Calu3 (cell line): ENCODE results near the gene VPS13D. TPM values are rescaled to one million over a fixed set of nuclear protein-coding genes. Genes with fewer than 3 reads are reported as not detected.
"Not testable (repeated sequence)": the region's sequence is repeated elsewhere in the genome, so short reads cannot be mapped to it uniquely, and the experiment has no call there.

Source experiments
- BruUV-seq: library from RNA; stranded (reverse); fragments of 400-500 nt; replicated peaks from 2 replicates; lab custom pipeline; 2021; lab: Mats Ljungman, UMichigan
- CTCF ChIA-PET: fragments of 300-600 bp; sonication (Branson Sonifier 250); formaldehyde crosslinking; loops from one replicate; lab custom pipeline; 2022; ENCODE audit warnings: antibody characterized with exemption; lab: Charles Lee
- DNase-seq: peaks from one replicate; pipeline ENCODE4 v3.0.0; 2022
- H3K27ac Mint-ChIP-seq: one replicate; pipeline ENCODE4 v1.8.0; 2022; ENCODE audit warnings: mixed read lengths; ENCODE audit not compliant: unreplicated experiment
- H3K27me3 Mint-ChIP-seq: one replicate; pipeline ENCODE4 v1.8.0; 2022; ENCODE audit warnings: mixed read lengths; ENCODE audit not compliant: unreplicated experiment
- H3K36me3 Mint-ChIP-seq: one replicate; pipeline ENCODE4 v1.8.0; 2022; ENCODE audit warnings: mild to moderate bottlenecking, moderate library complexity, mixed read lengths; ENCODE audit not compliant: insufficient read depth, unreplicated experiment
- H3K4me1 Mint-ChIP-seq: one replicate; pipeline ENCODE4 v1.8.0; 2022; ENCODE audit warnings: mild to moderate bottlenecking, low read depth, mixed read lengths; ENCODE audit not compliant: unreplicated experiment
- H3K4me3 Mint-ChIP-seq: one replicate; pipeline ENCODE4 v1.8.0; 2022; ENCODE audit warnings: mild to moderate bottlenecking, low read depth, moderate library complexity, mixed read lengths; ENCODE audit not compliant: unreplicated experiment
- H3K9me3 Mint-ChIP-seq: one replicate; pipeline ENCODE4 v1.8.0; 2022; ENCODE audit warnings: low read depth, mixed read lengths; ENCODE audit not compliant: unreplicated experiment
- intact Hi-C: fragments of 100-400 bp; cut with micrococcal nuclease; formaldehyde crosslinking; loops from one replicate; pipeline ENCODE4 v1.10.0; 2022; ENCODE audit not compliant: unreplicated experiment
- total RNA-seq: library from RNA; stranded (reverse); gene quantifications from 2 replicates; pipeline ENCODE4 v1.2.3, GENCODE V29; 2022
- TF ChIP-seq, protein P1 (sequence below): fragments of 200-600 bp; IDR thresholded peaks from one replicate; pipeline ENCODE4 v1.8.0; 2022; ENCODE audit warnings: antibody characterized with exemption; ENCODE audit not compliant: unreplicated experiment

VPS13D gene
- total RNA-seq, 1 experiment from 2014 or later, result 30.6 TPM

DNA sequence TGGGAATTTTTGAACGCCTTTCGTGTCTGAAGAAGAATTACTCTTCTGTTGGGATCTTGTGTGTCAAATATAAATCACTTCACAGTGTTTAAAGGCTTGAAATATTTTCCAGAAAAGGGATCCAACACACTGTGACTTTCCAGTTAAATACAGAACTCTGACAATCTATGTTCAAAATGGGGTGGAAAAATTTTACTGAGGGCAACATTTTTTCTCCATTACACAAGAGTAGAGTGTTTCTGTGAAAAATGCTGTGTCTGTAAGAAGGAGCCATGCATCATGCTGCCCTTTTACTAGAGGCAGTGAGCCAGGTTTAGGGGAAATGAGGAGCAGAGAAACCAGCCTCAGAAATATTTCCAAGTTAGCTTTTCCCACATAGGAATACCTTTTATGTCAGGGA lies 86.5 kb downstream of the VPS13D start:
- H3K27ac Mint-ChIP-seq, result no peak overlapping the region
- DNase-seq, result no peak
- intact Hi-C loops, result loop anchor here (10.0 kb wide), 1 partner anchor 228 kb away; no protein-coding TSS in a partner anchor
- peaks cover 6% of the 10 kb centered on the region for H3K36me3 Mint-ChIP-seq
- CTCF ChIA-PET, result no interaction called here
- no peak overlapping the region for H3K4me3 Mint-ChIP-seq
- H3K9me3 Mint-ChIP-seq, result no peaks in the 10 kb centered on the region
- no peaks in the 10 kb centered on the region for H3K27me3 Mint-ChIP-seq
- BruUV-seq, result no TSS peak
- no peaks in the 10 kb centered on the region for H3K4me1 Mint-ChIP-seq
- TF ChIP-seq, protein P1, sequence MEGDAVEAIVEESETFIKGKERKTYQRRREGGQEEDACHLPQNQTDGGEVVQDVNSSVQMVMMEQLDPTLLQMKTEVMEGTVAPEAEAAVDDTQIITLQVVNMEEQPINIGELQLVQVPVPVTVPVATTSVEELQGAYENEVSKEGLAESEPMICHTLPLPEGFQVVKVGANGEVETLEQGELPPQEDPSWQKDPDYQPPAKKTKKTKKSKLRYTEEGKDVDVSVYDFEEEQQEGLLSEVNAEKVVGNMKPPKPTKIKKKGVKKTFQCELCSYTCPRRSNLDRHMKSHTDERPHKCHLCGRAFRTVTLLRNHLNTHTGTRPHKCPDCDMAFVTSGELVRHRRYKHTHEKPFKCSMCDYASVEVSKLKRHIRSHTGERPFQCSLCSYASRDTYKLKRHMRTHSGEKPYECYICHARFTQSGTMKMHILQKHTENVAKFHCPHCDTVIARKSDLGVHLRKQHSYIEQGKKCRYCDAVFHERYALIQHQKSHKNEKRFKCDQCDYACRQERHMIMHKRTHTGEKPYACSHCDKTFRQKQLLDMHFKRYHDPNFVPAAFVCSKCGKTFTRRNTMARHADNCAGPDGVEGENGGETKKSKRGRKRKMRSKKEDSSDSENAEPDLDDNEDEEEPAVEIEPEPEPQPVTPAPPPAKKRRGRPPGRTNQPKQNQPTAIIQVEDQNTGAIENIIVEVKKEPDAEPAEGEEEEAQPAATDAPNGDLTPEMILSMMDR, result no peak

DNA sequence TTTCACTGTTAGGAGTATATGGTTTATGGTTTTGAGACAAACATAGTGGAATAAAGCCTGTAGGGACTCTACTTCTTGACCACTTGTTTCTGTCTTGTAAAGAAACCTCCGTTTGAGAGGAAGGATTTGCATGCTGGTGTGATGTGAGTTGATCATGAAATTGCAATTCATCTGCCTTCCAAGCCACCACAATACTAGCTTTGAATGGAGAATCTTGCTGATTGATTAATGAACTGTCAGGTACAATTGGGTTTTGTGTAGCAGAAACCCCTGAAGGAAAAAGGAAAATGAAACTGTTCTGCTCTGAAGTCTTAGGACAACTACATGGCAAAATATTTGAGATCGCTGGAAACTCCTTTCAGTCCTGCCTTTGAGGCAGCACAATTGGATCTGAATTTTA lies 90.7 kb downstream of the VPS13D start:
- H3K36me3 Mint-ChIP-seq, result no peaks in the 10 kb centered on the region
- no peak overlapping the region for H3K4me3 Mint-ChIP-seq
- TF ChIP-seq, protein P1, result no peak
- no TSS peak for BruUV-seq
- DNase-seq, result no peak
- H3K27me3 Mint-ChIP-seq, result no peaks in the 10 kb centered on the region
- H3K27ac Mint-ChIP-seq, result no peak overlapping the region
- intact Hi-C loops, result no loop called here
- CTCF ChIA-PET, result interaction anchor here (1.2 kb wide), 1 partner anchor 275 kb away, joined by 3 read pairs; no protein-coding TSS in a partner anchor
- H3K4me1 Mint-ChIP-seq, result no peaks in the 10 kb centered on the region
- no peaks in the 10 kb centered on the region for H3K9me3 Mint-ChIP-seq

DNA sequence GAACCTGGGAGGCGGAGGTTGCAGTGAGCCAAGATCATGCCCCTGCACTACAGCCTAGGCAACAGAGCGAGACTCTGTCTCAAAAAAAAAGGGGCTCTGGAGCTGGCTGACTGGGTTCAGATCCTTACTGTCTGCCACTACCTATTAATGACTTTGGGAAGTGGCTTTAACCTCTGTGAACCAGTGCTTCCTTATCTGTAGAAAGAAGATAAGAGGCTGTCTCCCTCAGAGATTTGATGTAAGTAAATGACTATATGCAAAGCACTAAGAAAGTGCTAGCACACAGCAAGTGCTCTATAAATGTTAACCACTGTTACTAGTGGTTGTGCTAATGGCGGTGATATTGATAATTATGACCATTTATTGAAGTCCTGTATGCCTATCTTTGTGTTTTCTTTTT lies 94.6 kb downstream of the VPS13D start:
- Mint-ChIP-seq H3K27ac (no peak overlapping the region), H3K9me3 (no peaks in the 10 kb centered on the region), H3K4me1 (no peaks in the 10 kb centered on the region), H3K4me3 (no peak overlapping the region), H3K27me3 (no peaks in the 10 kb centered on the region), H3K36me3 (no peaks in the 10 kb centered on the region)
- no TSS peak for BruUV-seq
- no peak for DNase-seq
- CTCF ChIA-PET, result no interaction called here
- TF ChIP-seq, protein P1, result no peak
- intact Hi-C loops, result no loop called here

DNA sequence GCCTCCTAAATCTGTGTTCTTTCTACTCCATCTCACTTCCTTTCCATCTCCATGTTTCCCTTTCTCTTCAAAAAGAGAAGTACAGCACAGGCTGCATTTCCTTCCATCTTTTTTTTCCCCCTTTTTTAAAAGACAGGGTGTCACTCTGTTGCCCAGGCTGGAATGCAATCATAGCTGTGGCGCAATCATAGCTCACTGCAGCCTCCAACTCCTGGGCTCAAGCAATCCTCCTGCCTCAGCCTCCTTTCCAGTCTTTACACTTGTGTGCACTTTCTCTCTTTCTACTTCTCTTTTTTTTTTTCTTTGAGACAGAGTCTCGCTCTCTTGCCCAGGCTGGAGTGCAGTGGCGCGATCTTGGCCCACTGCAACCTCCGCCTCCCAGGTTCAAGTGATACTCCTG lies 95.1 kb downstream of the VPS13D start:
- H3K4me3 Mint-ChIP-seq, DNase-seq, BruUV-seq, H3K9me3 Mint-ChIP-seq, H3K36me3 Mint-ChIP-seq, H3K27ac Mint-ChIP-seq, H3K27me3 Mint-ChIP-seq, H3K4me1 Mint-ChIP-seq, intact Hi-C loops: not testable (repeated sequence)
- CTCF ChIA-PET, result interaction anchor here (0.6 kb wide), 1 partner anchor 163 kb away, joined by 3 read pairs; no protein-coding TSS in a partner anchor

DNA sequence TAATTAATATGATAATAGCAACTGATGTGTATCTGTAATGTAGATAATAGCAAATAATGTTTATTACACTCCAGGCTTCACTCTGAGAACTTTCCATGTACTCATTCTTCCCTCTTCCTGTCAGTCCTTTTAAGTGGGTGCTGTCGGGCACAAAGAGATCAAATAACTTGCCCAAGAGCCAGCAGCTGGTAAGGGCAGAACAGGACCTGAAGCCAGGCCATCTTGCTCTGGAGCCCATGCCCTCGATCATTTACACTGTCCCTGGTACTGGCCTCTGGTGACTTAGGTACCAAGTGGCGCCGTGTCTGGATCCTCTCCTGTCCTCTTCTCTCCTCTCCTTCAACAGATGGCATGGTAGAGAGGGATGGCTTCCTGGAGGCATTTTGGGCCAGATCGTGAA lies 97.2 kb downstream of the VPS13D start:
- H3K9me3 Mint-ChIP-seq, result no peaks in the 10 kb centered on the region
- H3K36me3 Mint-ChIP-seq, result no peaks in the 10 kb centered on the region
- no peaks in the 10 kb centered on the region for H3K27me3 Mint-ChIP-seq
- H3K27ac Mint-ChIP-seq, result no peak overlapping the region
- intact Hi-C loops, result no loop called here
- TF ChIP-seq, protein P1, result no peak
- BruUV-seq, result no TSS peak
- H3K4me3 Mint-ChIP-seq, result no peak overlapping the region
- CTCF ChIA-PET, result no interaction called here
- no peak for DNase-seq
- no peaks in the 10 kb centered on the region for H3K4me1 Mint-ChIP-seq
